Measurements from ENCODE around the gene MED28. TPM values are rescaled to one million over a fixed set of nuclear protein-coding genes. Genes with fewer than 3 reads are reported as not detected.

Gene MED28
- total RNA-seq, 4 donors from 2014 or later: 22.0 to 64.9 (median 28.7) TPM

GRCh38 chr4:17670423-17670822 is 56.0 kb downstream of the MED28 start:
- H3K4me1 ChIP-seq: no peaks in the 10 kb centered on the region
- intact Hi-C loops (cut with DNase I; ENCODE audit: low total_unique reads): no loop called here
- no peak overlapping the region for H3K27ac ChIP-seq
- no peaks in the 10 kb centered on the region for H3K9me3 ChIP-seq
- no peaks in the 10 kb centered on the region for H3K27me3 ChIP-seq
- H3K36me3 ChIP-seq: no peaks in the 10 kb centered on the region
- no peak for TF ChIP-seq CTCF (IDR thresholded peaks at IDR 0.05)
- no peak for DNase-seq
- no peak overlapping the region for H3K4me3 ChIP-seq

- no peaks in the 10 kb centered on the region for H3K36me3 ChIP-seq
- no peaks in the 10 kb centered on the region for H3K9me3 ChIP-seq
- TF ChIP-seq CTCF (IDR thresholded peaks at IDR 0.05) (no peak), POLR2A (IDR thresholded peaks at IDR 0.05) (no peak)
- DNase-seq: no peak
- H3K4me3 ChIP-seq: no peak overlapping the region
- intact Hi-C loops (cut with DNase I; ENCODE audit: low total_unique reads): no loop called here
- no peaks in the 10 kb centered on the region for H3K4me1 ChIP-seq
- H3K27me3 ChIP-seq: no peaks in the 10 kb centered on the region
- no peak overlapping the region for H3K27ac ChIP-seq
These were observed 66.3 kb downstream of the MED28 start for GRCh38 chr4:17680559-17681280.

- no peak overlapping the region for H3K27ac ChIP-seq
- H3K4me1 ChIP-seq: no peaks in the 10 kb centered on the region
- no peaks in the 10 kb centered on the region for H3K27me3 ChIP-seq
- no peaks in the 10 kb centered on the region for H3K36me3 ChIP-seq
- DNase-seq: no peak
- H3K4me3 ChIP-seq: no peak overlapping the region
- intact Hi-C loops (cut with DNase I; ENCODE audit: low total_unique reads): no loop called here
- no peaks in the 10 kb centered on the region for H3K9me3 ChIP-seq
- TF ChIP-seq POLR2A (IDR thresholded peaks at IDR 0.05) (no peak), CTCF (IDR thresholded peaks at IDR 0.05) (no peak)
These were observed 67.1 kb downstream of the MED28 start for GRCh38 chr4:17681281-17682221.

GRCh38 chr4:17682222-17682566 is 67.8 kb downstream of the MED28 start:
- Histone ChIP-seq H3K4me1 (no peaks in the 10 kb centered on the region), H3K27ac (no peak overlapping the region), H3K9me3 (no peaks in the 10 kb centered on the region), H3K36me3 (no peaks in the 10 kb centered on the region), H3K4me3 (no peak overlapping the region), H3K27me3 (no peaks in the 10 kb centered on the region)
- no peak for DNase-seq
- intact Hi-C loops (cut with DNase I; ENCODE audit: low total_unique reads): no loop called here
- TF ChIP-seq CTCF (IDR thresholded peaks at IDR 0.05) (no peak), POLR2A (IDR thresholded peaks at IDR 0.05) (no peak)

Other genes with a start within 250 kb of the MED28 start
- 10 to 100 TPM in 2 of 4 donors, 1 to 10 TPM in 2; 2.3 to 48.5 (median 16.5) TPM for gene QDPR, start 102.6 kb upstream of the MED28 start, total RNA-seq
- gene CLRN2, start 99.5 kb upstream of the MED28 start, total RNA-seq: not detected
- gene LAP3, start 37.4 kb upstream of the MED28 start, total RNA-seq: 10 to 100 TPM; 10.9 to 87.1 (median 50.8) TPM
- under 1 TPM in 1 of 4 donors, not detected in 3; 0.07 TPM for gene FAM184B, start 167.0 kb downstream of the MED28 start, total RNA-seq
- 10 to 100 TPM; 25.6 to 65.9 (median 55.2) TPM for gene DCAF16, start 196.1 kb downstream of the MED28 start, total RNA-seq
- gene NCAPG, start 196.3 kb downstream of the MED28 start, total RNA-seq: 10 to 100 TPM in 1 of 4 donors, 1 to 10 TPM in 1, not detected in 2; 2.9 to 36.2 TPM